CD4-positive, alpha-beta memory T cell (primary cell): ENCODE measurements around the gene DBF4B. TPM values are rescaled to one million over a fixed set of nuclear protein-coding genes. Genes with fewer than 3 reads are reported as not detected.

Experiments
- CTCF ChIA-PET: fragments of 350-600 bp; sonication (Branson Sonifier 250); formaldehyde crosslinking; loops from one replicate; lab custom pipeline; 2021; ENCODE audit warnings: inconsistent platforms; ENCODE audit not compliant: partially characterized antibody; lab: Charles Lee
- POLR2A ChIA-PET: fragments of 350-600 bp; sonication (Branson Sonifier 250); formaldehyde crosslinking; loops from one replicate; lab custom pipeline; 2021; ENCODE audit not compliant: partially characterized antibody; lab: Charles Lee
- DNase-seq, 5 donors: peaks; one replicate each; pipeline versions ENCODE4 v3.0.0 to v3.0.0-alpha.2; 2020 to 2022; ENCODE audit warnings: mixed read lengths in 1 of 5
- H3K27ac ChIP-seq: one replicate; pipeline ENCODE4 v1.7.0; 2013; ENCODE audit warnings: low read depth, low read length
- H3K27me3 ChIP-seq: 2 replicates; pipeline ENCODE4 v1.7.0; 2013; ENCODE audit warnings: mild to moderate bottlenecking, low read length, moderate library complexity; ENCODE audit not compliant: insufficient read depth
- H3K36me3 ChIP-seq: 2 replicates; pipeline ENCODE4 v1.7.0; 2013; ENCODE audit warnings: mild to moderate bottlenecking, low read length, moderate library complexity; ENCODE audit not compliant: insufficient read depth
- H3K4me1 ChIP-seq: 2 replicates; pipeline ENCODE4 v1.7.0; 2013; ENCODE audit warnings: mild to moderate bottlenecking, low read length, moderate library complexity; ENCODE audit not compliant: insufficient read depth
- H3K4me3 ChIP-seq, 2 donors: one replicate each; pipeline ENCODE4 v1.7.0; 2013; ENCODE audit warnings: low read length in 2 of 2, mild to moderate bottlenecking in 1 of 2
- H3K9me3 ChIP-seq, 2 donors: one replicate each; pipeline ENCODE4 v1.7.0; 2013; ENCODE audit warnings: low read length in 2 of 2, control low read depth in 1 of 2; ENCODE audit not compliant: control insufficient read depth in 1 of 2
- H3K27ac Mint-ChIP-seq, 7 donors: one replicate each; pipeline ENCODE4 v1.8.0; 2020 to 2021; ENCODE audit warnings: mixed read lengths in 7 of 7, mild to moderate bottlenecking in 6 of 7, inconsistent platforms in 3 of 7, moderate library complexity in 3 of 7
- H3K27me3 Mint-ChIP-seq, 2 donors: one replicate each; pipeline ENCODE4 v1.8.0; 2020 to 2021; ENCODE audit warnings: mixed read lengths in 2 of 2
- H3K36me3 Mint-ChIP-seq, 2 donors: one replicate each; pipeline ENCODE4 v1.8.0; 2020 to 2021; ENCODE audit warnings: mixed read lengths in 2 of 2, inconsistent platforms in 1 of 2, mild to moderate bottlenecking in 1 of 2
- H3K4me1 Mint-ChIP-seq, 4 donors: one replicate each; pipeline ENCODE4 v1.8.0; 2020 to 2021; ENCODE audit warnings: mixed read lengths in 4 of 4, mild to moderate bottlenecking in 1 of 4
- H3K4me3 Mint-ChIP-seq, 8 donors: one replicate each; pipeline ENCODE4 v1.8.0; 2020 to 2021; ENCODE audit warnings: mixed read lengths in 8 of 8, mild to moderate bottlenecking in 7 of 8, moderate library complexity in 6 of 8, inconsistent platforms in 3 of 8
- H3K9me3 Mint-ChIP-seq, 8 donors: one replicate each; pipeline ENCODE4 v1.8.0; 2020 to 2021; ENCODE audit warnings: mixed read lengths in 8 of 8, mild to moderate bottlenecking in 5 of 8, inconsistent platforms in 3 of 8, moderate library complexity in 1 of 8
- intact Hi-C: fragments of 100-400 bp; cut with micrococcal nuclease; formaldehyde crosslinking; loops from one replicate; pipeline ENCODE4 v1.15.1; 2023
- polyA plus RNA-seq, 2 donors: library from polyadenylated mRNA; unstranded; fragments of 300-500 nt; fragmentation: Illumina TruSeq; gene quantifications; one replicate each; pipeline ENCODE4 v1.2.3, GENCODE V29; 2021
- total RNA-seq, 2 experiments: library from RNA; stranded (reverse); gene quantifications; one replicate each; pipeline ENCODE4 v1.2.3, GENCODE V29; 2021

Gene DBF4B
- total and polyA plus RNA-seq, 4 experiments from 2014 or later: 1.00 to 8.4 (median 8.1) TPM; not detected in 1

- ChIA-PET CTCF (interaction anchor here (0.9 to 1.5 kb wide), 2 partner anchors 29 to 68 kb away, joined by 3 to 6 read pairs; no protein-coding TSS in a partner anchor), POLR2A (no interaction called here)
- Histone ChIP-seq H3K4me3 (no peak overlapping the region), H3K9me3 (no peaks in the 10 kb centered on the region), H3K36me3 (no peaks in the 10 kb centered on the region), H3K27me3 (no peaks in the 10 kb centered on the region), H3K4me1 (no peaks in the 10 kb centered on the region), H3K27ac (no peak overlapping the region)
- H3K4me3 Mint-ChIP-seq: no peak overlapping the region
- intact Hi-C loops: no loop called here
- no peaks in the 10 kb centered on the region for H3K4me1 Mint-ChIP-seq
- H3K9me3 Mint-ChIP-seq: no peaks in the 10 kb centered on the region
- H3K36me3 Mint-ChIP-seq: no peaks in the 10 kb centered on the region
- H3K27me3 Mint-ChIP-seq: peaks cover 4 to 13% of the 10 kb centered on the region in 2 donors
- no peak for DNase-seq
- no peak overlapping the region for H3K27ac Mint-ChIP-seq
Observed at GRCh38 chr17:44797802-44798201, 89.3 kb downstream of the DBF4B start.

- no peaks in the 10 kb centered on the region for H3K9me3 ChIP-seq
- no peaks in the 10 kb centered on the region for H3K4me1 Mint-ChIP-seq
- no peaks in the 10 kb centered on the region for H3K36me3 ChIP-seq
- no peaks in the 10 kb centered on the region for H3K9me3 Mint-ChIP-seq
- ChIA-PET CTCF (interaction anchor here (0.9 to 1.5 kb wide), 2 partner anchors 28 to 67 kb away, joined by 3 to 6 read pairs; no protein-coding TSS in a partner anchor), POLR2A (no interaction called here)
- H3K27ac Mint-ChIP-seq: no peak overlapping the region
- no peaks in the 10 kb centered on the region for H3K4me1 ChIP-seq
- no peak overlapping the region for H3K27ac ChIP-seq
- no peak overlapping the region for H3K4me3 ChIP-seq
- H3K27me3 Mint-ChIP-seq: peaks cover 3 to 12% of the 10 kb centered on the region in 2 donors
- intact Hi-C loops: no loop called here
- no peaks in the 10 kb centered on the region for H3K27me3 ChIP-seq
- H3K36me3 Mint-ChIP-seq: no peaks in the 10 kb centered on the region
- no peak for DNase-seq
- no peak overlapping the region for H3K4me3 Mint-ChIP-seq
Observed at GRCh38 chr17:44798356-44798755, 89.9 kb downstream of the DBF4B start.

Other genes starting within 250 kb of the DBF4B start
- gene GPATCH8, start 205.3 kb upstream of the DBF4B start, total RNA-seq: 10 to 100 TPM; 69.8 to 70.6 TPM
- gene GPATCH8, start 205.3 kb upstream of the DBF4B start, polyA plus RNA-seq: 10 to 100 TPM; 12.9 to 75.8 TPM
- not detected for gene FZD2, start 151.2 kb upstream of the DBF4B start, total RNA-seq
- not detected for gene FZD2, start 151.2 kb upstream of the DBF4B start, polyA plus RNA-seq
- gene MEIOC, start 52.2 kb upstream of the DBF4B start, total RNA-seq: not detected
- gene MEIOC, start 52.2 kb upstream of the DBF4B start, polyA plus RNA-seq: under 1 TPM; 0.21 to 0.31 TPM
- gene CCDC43, start 18.9 kb upstream of the DBF4B start, total RNA-seq: 10 to 100 TPM; 17.9 to 18.8 TPM
- 10 to 100 TPM; 10.7 to 14.0 TPM for gene CCDC43, start 18.9 kb upstream of the DBF4B start, polyA plus RNA-seq
- under 1 TPM; 0.72 to 0.90 TPM for gene ADAM11, start 50.3 kb downstream of the DBF4B start, total RNA-seq
- gene ADAM11, start 50.3 kb downstream of the DBF4B start, polyA plus RNA-seq: under 1 TPM; 0.03 to 0.09 TPM
- gene GJC1, start 121.6 kb downstream of the DBF4B start, total RNA-seq: not detected
- gene GJC1, start 121.6 kb downstream of the DBF4B start, polyA plus RNA-seq: not detected
- gene HIGD1B, start 139.2 kb downstream of the DBF4B start, total RNA-seq: not detected
- gene HIGD1B, start 139.2 kb downstream of the DBF4B start, polyA plus RNA-seq: not detected
- 100 to 1,000 TPM in 1 of 2 experiments, 10 to 100 TPM in 1; 98.9 to 101 TPM for gene EFTUD2, start 190.8 kb downstream of the DBF4B start, total RNA-seq
- gene EFTUD2, start 190.8 kb downstream of the DBF4B start, polyA plus RNA-seq: 10 to 100 TPM; 82.2 to 82.3 TPM
- not detected for gene GFAP, start 206.8 kb downstream of the DBF4B start, total RNA-seq
- under 1 TPM in 1 of 2 donors, not detected in 1; 0.16 TPM for gene GFAP, start 206.8 kb downstream of the DBF4B start, polyA plus RNA-seq
- not detected for gene KIF18B, start 239.1 kb downstream of the DBF4B start, total RNA-seq
- gene KIF18B, start 239.1 kb downstream of the DBF4B start, polyA plus RNA-seq: not detected